Stomach (tissue), 9 donors: ENCODE results near the gene SCRT2. TPM values are rescaled to one million over a fixed set of nuclear protein-coding genes. Genes with fewer than 3 reads are reported as not detected.

ENCODE experiments used
- DNase-seq, 2 donors: peaks; one replicate each; pipeline versions ENCODE4 v3.0.0 to v3.0.0-alpha.2; 2013 to 2019
- H3K27ac ChIP-seq, 5 donors: fragments of 200-600 bp in 4 of 5; sonication (generic) in 4 of 5; one replicate each; pipeline ENCODE4 v1.5.1; 2013 to 2019; ENCODE audit warnings: mild to moderate bottlenecking in 1 of 5, moderate library complexity in 1 of 5
- H3K27me3 ChIP-seq, 3 donors: fragments of 200-600 bp; sonication (generic); one replicate each; pipeline ENCODE4 v1.5.1; 2017 to 2019; ENCODE audit warnings: mixed run types in 1 of 3
- H3K36me3 ChIP-seq, 4 donors: fragments of 200-600 bp; sonication (generic); 1 replicate in 3 of 4; 2 replicates in 1 of 4; pipeline ENCODE4 v1.5.1; 2016 to 2019
- H3K4me1 ChIP-seq, 4 donors: fragments of 200-600 bp; sonication (generic); one replicate each; pipeline ENCODE4 v1.5.1; 2016 to 2019
- H3K4me3 ChIP-seq, 4 donors: fragments of 200-600 bp; sonication (generic) in 3 of 4; one replicate each; pipeline ENCODE4 v1.5.1; 2016 to 2019; ENCODE audit warnings: mild to moderate bottlenecking in 1 of 4
- H3K9me3 ChIP-seq, 4 donors: fragments of 200-600 bp; sonication (generic); one replicate each; pipeline ENCODE4 v1.5.1; 2016 to 2019
- CTCF ChIP-seq, 7 experiments: fragments of 450-650 bp in 4 of 7; fragments of 200-600 bp in 3 of 7; sonication (generic) in 3 of 7; IDR thresholded peaks; one replicate each; pipeline ENCODE4 v1.5.1; 2016 to 2019; ENCODE audit warnings: antibody characterized with exemption in 7 of 7, control low read depth in 2 of 7, mild to moderate bottlenecking in 1 of 7
- EP300 ChIP-seq: sonication (generic); formaldehyde crosslinking; IDR thresholded peaks from one replicate; pipeline ENCODE4 v1.6.1; 2017; ENCODE audit warnings: antibody characterized with exemption
- POLR2A ChIP-seq, 4 donors: fragments of 450-650 bp; IDR thresholded peaks; one replicate each; pipeline ENCODE4 v1.6.1; 2016; ENCODE audit warnings: antibody characterized with exemption in 4 of 4, control low read depth in 2 of 4, mild to moderate bottlenecking in 1 of 4, moderate library complexity in 1 of 4
- POLR2AphosphoS5 ChIP-seq, 3 donors: sonication (generic); formaldehyde crosslinking; IDR thresholded peaks; one replicate each; pipeline ENCODE4 v1.6.1; 2016; ENCODE audit warnings: antibody characterized with exemption in 3 of 3
- WGBS, 5 donors: extraction: QIAGEN DNeasy Blood & Tissue Kit in 3 of 5; methylation state at CpG; one replicate each; pipeline versions ENCODE4 v1.1.5 to v1.1.7; 2013 to 2018; 5-methylcytosine and 5-hydroxymethylcytosine counted together
- intact Hi-C: fragments of 100-400 bp; cut with DNase I; formaldehyde crosslinking; loops from one replicate; pipeline ENCODE4 v1.15.1; 2023; ENCODE audit warnings: low total_unique reads
- polyA plus RNA-seq, 3 donors: library from polyadenylated mRNA; stranded (reverse); fragments of 200-250 nt; gene quantifications; one replicate each; pipeline ENCODE4 v1.2.3, GENCODE V29; 2013
- total RNA-seq, 5 donors: library from RNA; depleted of rRNA; stranded (reverse); fragments of >200 nt; gene quantifications; one replicate each; pipeline versions ENCODE4 v1.1.0 to v1.2.3, GENCODE V29; 2014 to 2016
- donor health status: healthy with polysubstance abuse.
- donor health status: Bipolar disorder and iron deficiency.
- donor health status: healthy.

Gene SCRT2
- total and polyA plus RNA-seq, 8 donors = not detected

DNA sequence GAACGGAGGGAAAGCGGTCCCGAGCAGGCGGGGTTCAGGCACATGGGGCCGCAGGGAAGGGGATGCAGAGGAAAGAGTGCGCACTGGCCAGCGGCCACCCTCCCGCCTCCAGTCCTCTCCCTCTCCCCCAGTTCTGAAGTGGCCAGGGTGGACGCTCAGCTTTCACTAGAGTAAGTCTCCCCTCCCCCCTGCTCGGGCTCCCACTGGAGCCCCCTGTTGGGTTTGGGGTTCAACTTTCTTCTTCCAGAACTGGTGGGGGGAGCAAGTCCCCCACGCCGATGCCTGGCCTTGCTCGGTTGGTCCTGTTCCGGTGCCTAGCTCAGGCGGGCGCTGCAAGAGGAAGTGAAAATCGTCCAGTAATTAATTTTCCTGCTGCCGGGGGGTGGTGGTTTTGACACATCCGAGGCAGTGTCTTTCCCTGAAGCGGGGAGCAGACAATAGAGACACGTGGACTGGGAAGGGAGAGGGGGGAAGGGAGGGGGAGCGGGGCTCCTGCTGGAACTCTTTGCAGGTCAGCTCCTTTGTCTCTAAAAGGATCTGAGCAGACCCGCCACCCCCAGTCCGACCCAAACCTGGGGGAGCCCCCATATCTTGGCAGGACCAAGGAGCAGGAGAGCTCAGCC lies 824 bp upstream of the SCRT2 start:
- no peak for TF ChIP-seq EP300
- no peak for TF ChIP-seq POLR2AphosphoS5 (IDR thresholded peaks at IDR 0.05)
- no peak for TF ChIP-seq CTCF (IDR thresholded peaks at IDR 0.05)
- no peak for TF ChIP-seq POLR2A (IDR thresholded peaks at IDR 0.05)
- Histone ChIP-seq H3K9me3 (no peaks in the 10 kb centered on the region), H3K4me3 (peak overlapping the region in 1 of 4 donors; percentile 5), H3K27ac (no peak overlapping the region), H3K36me3 (no peaks in the 10 kb centered on the region), H3K27me3 (peaks cover 0 to 100% (median 68%) of the 10 kb centered on the region in 3 donors), H3K4me1 (peaks cover 12 to 24% (median 21%) of the 10 kb centered on the region in 4 donors)
- DNase-seq = no peak
- 2 to 4% (median 3%) methylated on average over 19 to 24 of the region's 24 CpGs for WGBS, 5 donors
- intact Hi-C loops = no loop called here

DNA sequence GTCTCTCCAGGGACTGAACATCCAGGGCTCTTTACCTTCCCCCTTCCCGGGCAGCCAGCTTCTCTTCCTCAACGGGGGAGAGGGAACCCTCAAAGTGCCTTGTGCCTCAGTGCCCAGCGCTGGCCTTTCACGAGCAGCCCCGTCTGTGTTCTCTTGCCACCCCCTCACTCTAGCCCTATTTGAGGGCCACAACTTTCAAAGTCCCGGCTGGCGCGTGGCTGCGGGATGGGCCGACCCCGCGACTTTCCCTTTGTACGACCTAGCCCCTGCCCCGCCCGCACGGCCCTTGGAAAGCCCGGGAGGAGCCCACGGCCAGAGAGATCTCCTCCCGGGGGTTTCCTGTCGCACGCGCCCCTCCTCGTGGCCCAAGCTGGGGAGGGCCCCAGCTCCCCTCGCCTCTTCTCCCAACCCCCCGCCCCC lies 559 bp downstream of the SCRT2 start:
- no peaks in the 10 kb centered on the region for H3K9me3 ChIP-seq
- no peak overlapping the region for H3K27ac ChIP-seq
- no peaks in the 10 kb centered on the region for H3K36me3 ChIP-seq
- peak overlapping the region in 2 of 4 donors; percentile 23 to 26 for H3K4me3 ChIP-seq
- H3K27me3 ChIP-seq = peaks cover 0 to 100% (median 74%) of the 10 kb centered on the region in 3 donors
- WGBS, 5 donors = 0 to 5% (median 3%) methylated on average over 2 to 25 of the region's 25 CpGs
- peaks cover 12 to 24% (median 21%) of the 10 kb centered on the region in 4 donors for H3K4me1 ChIP-seq
- no peak for DNase-seq
- intact Hi-C loops = no loop called here
- TF ChIP-seq POLR2A (IDR thresholded peaks at IDR 0.05) = no peak
- no peak for TF ChIP-seq CTCF (IDR thresholded peaks at IDR 0.05)
- TF ChIP-seq POLR2AphosphoS5 (IDR thresholded peaks at IDR 0.05) = no peak
- TF ChIP-seq EP300 = no peak

DNA sequence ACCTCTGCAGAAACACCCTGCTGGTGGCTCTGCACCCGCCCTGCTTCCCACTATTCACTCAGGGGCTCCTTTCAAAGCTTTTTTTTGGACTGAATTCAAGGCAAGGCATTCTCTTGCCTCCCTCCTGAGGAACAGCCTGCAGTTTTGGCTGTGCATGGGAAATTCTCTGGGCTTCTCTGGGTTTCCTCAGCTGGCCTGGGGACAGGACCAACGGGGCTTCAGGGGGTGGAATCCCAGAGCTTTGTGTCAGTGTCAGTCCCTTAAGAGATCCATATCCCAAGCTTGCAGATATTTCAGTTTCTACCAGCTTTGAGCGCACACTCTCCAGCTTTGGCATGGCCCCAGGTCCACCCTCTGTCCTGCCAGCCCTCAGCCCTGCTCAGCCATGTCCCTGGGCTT lies 2.0 kb downstream of the SCRT2 start:
- intact Hi-C loops = no loop called here
- Histone ChIP-seq H3K4me3 (no peak overlapping the region), H3K27me3 (peaks cover 0 to 99% (median 81%) of the 10 kb centered on the region in 3 donors), H3K4me1 (peaks cover 12 to 24% (median 21%) of the 10 kb centered on the region in 4 donors), H3K27ac (no peak overlapping the region), H3K9me3 (no peaks in the 10 kb centered on the region), H3K36me3 (no peaks in the 10 kb centered on the region)
- DNase-seq = no peak
- whole genome bisulfite sequencing, 5 donors = 45 to 52% (median 46%) methylated on average over 3 of the region's 3 CpGs
- TF ChIP-seq POLR2AphosphoS5 (IDR thresholded peaks at IDR 0.05) (no peak), EP300 (no peak), CTCF (IDR thresholded peaks at IDR 0.05) (no peak), POLR2A (IDR thresholded peaks at IDR 0.05) (no peak)

GRCh38 chr20:672963-673602 lies 2.5 kb downstream of the SCRT2 start:
- DNase-seq = no peak
- Histone ChIP-seq H3K27ac (no peak overlapping the region), H3K4me1 (peaks cover 12 to 24% (median 21%) of the 10 kb centered on the region in 4 donors), H3K36me3 (no peaks in the 10 kb centered on the region), H3K4me3 (no peak overlapping the region), H3K9me3 (no peaks in the 10 kb centered on the region), H3K27me3 (peaks cover 0 to 99% (median 82%) of the 10 kb centered on the region in 3 donors)
- intact Hi-C loops = no loop called here
- no peak for TF ChIP-seq POLR2AphosphoS5 (IDR thresholded peaks at IDR 0.05)
- TF ChIP-seq POLR2A (IDR thresholded peaks at IDR 0.05) = no peak
- no peak for TF ChIP-seq CTCF (IDR thresholded peaks at IDR 0.05)
- no peak for TF ChIP-seq EP300
- 22 to 33% (median 30%) methylated on average over 6 to 7 of the region's 7 CpGs for WGBS, 5 donors
